Measurements from ENCODE around the gene ANKRD27.

DNA sequence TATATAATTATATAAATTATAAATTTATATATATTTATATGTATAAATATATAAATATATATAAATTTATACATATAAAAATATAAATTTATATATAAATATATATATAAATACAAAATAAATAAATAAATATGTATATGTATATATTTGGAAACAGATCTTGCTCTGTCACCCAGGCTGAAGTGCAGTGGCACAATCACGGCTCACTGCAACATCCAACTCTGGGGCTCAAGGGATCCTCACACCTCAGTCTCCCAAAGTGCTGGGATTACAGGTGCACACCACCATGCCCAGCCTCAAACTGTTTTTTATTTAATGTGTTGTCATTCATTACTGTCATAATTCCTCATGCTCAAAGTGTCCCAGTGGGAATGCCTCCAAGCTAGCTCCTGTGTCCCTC lies 119.2 kb downstream of the ANKRD27 start:
- TF ChIP-seq, protein P1, sequence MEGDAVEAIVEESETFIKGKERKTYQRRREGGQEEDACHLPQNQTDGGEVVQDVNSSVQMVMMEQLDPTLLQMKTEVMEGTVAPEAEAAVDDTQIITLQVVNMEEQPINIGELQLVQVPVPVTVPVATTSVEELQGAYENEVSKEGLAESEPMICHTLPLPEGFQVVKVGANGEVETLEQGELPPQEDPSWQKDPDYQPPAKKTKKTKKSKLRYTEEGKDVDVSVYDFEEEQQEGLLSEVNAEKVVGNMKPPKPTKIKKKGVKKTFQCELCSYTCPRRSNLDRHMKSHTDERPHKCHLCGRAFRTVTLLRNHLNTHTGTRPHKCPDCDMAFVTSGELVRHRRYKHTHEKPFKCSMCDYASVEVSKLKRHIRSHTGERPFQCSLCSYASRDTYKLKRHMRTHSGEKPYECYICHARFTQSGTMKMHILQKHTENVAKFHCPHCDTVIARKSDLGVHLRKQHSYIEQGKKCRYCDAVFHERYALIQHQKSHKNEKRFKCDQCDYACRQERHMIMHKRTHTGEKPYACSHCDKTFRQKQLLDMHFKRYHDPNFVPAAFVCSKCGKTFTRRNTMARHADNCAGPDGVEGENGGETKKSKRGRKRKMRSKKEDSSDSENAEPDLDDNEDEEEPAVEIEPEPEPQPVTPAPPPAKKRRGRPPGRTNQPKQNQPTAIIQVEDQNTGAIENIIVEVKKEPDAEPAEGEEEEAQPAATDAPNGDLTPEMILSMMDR (IDR thresholded peaks at IDR 0.05), result no peak
- TF ChIP-seq POLR2A (IDR thresholded peaks at IDR 0.05), result no peak

All from Peyer's patch (tissue), 4 donors.